Keratinocyte (primary cell): ENCODE results near the gene CHST12. TPM values are rescaled to one million over a fixed set of nuclear protein-coding genes. Genes with fewer than 3 reads are reported as not detected.

Source experiments
- DNase-seq: peaks from one replicate; pipeline ENCODE4 v3.0.0-alpha.2; 2011; ENCODE audit warnings: low read depth, missing footprints, low spot score
- FAIRE-seq: peaks from 2 replicates; lab custom pipeline; 2011; peaks lifted over from hg19 to GRCh38; lab: Jason Lieb, UNC
- H2AFZ ChIP-seq: 2 replicates; pipeline ENCODE4 v1.6.0; 2012; ENCODE audit warnings: low read length, control low read depth, inconsistent platforms; ENCODE audit not compliant: control insufficient read depth
- H3K27ac ChIP-seq: 2 replicates; pipeline ENCODE4 v1.5.1; 2011; ENCODE audit warnings: low read length; ENCODE audit not compliant: control insufficient read depth, insufficient read depth
- H3K27me3 ChIP-seq: 3 replicates; pipeline ENCODE4 v1.6.0; 2011; ENCODE audit warnings: low read length; ENCODE audit not compliant: control insufficient read depth, insufficient read depth; ENCODE audit errors: extremely low read depth
- H3K36me3 ChIP-seq, 2 experiments: 2 replicates in 1 of 2; 3 replicates in 1 of 2; pipeline ENCODE4 v1.5.1; 2011; ENCODE audit warnings: low read length in 2 of 2, mild to moderate bottlenecking in 1 of 2; ENCODE audit not compliant: control insufficient read depth in 2 of 2, insufficient read depth in 2 of 2; ENCODE audit errors: extremely low read depth in 1 of 2
- H3K4me1 ChIP-seq: 3 replicates; pipeline ENCODE4 v1.5.1; 2011; ENCODE audit warnings: low read length; ENCODE audit not compliant: control insufficient read depth, insufficient read depth; ENCODE audit errors: extremely low read depth
- H3K4me2 ChIP-seq: 3 replicates; pipeline ENCODE4 v1.6.0; 2011; ENCODE audit warnings: low read depth, low read length; ENCODE audit not compliant: control insufficient read depth, insufficient read depth; ENCODE audit errors: extremely low read depth
- H3K4me3 ChIP-seq, 3 experiments: fragments of 200-600 bp in 1 of 3; sonication (generic) in 1 of 3; 2 replicates in 2 of 3; 3 replicates in 1 of 3; pipeline ENCODE4 v1.5.1; 2011 to 2016; ENCODE audit warnings: low read length in 3 of 3, mild to moderate bottlenecking in 3 of 3, control low read depth in 2 of 3, inconsistent platforms in 1 of 3, low read depth in 1 of 3, mixed read lengths in 1 of 3, mixed run types in 1 of 3, moderate library complexity in 1 of 3; ENCODE audit not compliant: control insufficient read depth in 2 of 3, insufficient read depth in 2 of 3; ENCODE audit errors: extremely low read depth in 1 of 3
- H3K79me2 ChIP-seq: 2 replicates; pipeline ENCODE4 v1.6.0; 2012; ENCODE audit warnings: low read length; ENCODE audit not compliant: control insufficient read depth, insufficient read depth
- H3K9ac ChIP-seq: 3 replicates; pipeline ENCODE4 v1.6.0; 2011; ENCODE audit warnings: low read length; ENCODE audit not compliant: control insufficient read depth, insufficient read depth; ENCODE audit errors: extremely low read depth
- H3K9me1 ChIP-seq: 3 replicates; pipeline ENCODE4 v1.6.0; 2011; ENCODE audit warnings: low read length; ENCODE audit not compliant: control insufficient read depth, insufficient read depth; ENCODE audit errors: extremely low read depth
- H3K9me3 ChIP-seq: 2 replicates; pipeline ENCODE4 v1.5.1; 2012; ENCODE audit warnings: low read depth, low read length; ENCODE audit not compliant: control insufficient read depth
- H4K20me1 ChIP-seq: 3 replicates; pipeline ENCODE4 v1.6.0; 2011; ENCODE audit warnings: low read length; ENCODE audit not compliant: control insufficient read depth, insufficient read depth; ENCODE audit errors: extremely low read depth
- CTCF ChIP-seq, 3 experiments: IDR thresholded peaks in 1 of 3; conservative IDR thresholded peaks in 1 of 3; optimal IDR thresholded peaks in 1 of 3; 2 replicates in 2 of 3; 3 replicates in 1 of 3; pipeline versions ENCODE3 to v1.5.1; 2011; ENCODE audit warnings: low read length in 3 of 3, mild to moderate bottlenecking in 3 of 3, moderate library complexity in 2 of 3, control low read depth in 1 of 3, inconsistent platforms in 1 of 3; ENCODE audit not compliant: insufficient read depth in 2 of 3; ENCODE audit errors: extremely low read depth in 1 of 3
- EZH2 ChIP-seq: IDR thresholded peaks from one replicate; pipeline ENCODE4 v1.6.1; 2012; ENCODE audit warnings: inconsistent platforms, mild to moderate bottlenecking, low read length, moderate library complexity
- dilution Hi-C: fragments of 300-500 bp; cut with MboI; formaldehyde crosslinking; loops from one replicate; pipeline ENCODE4 v1.7.0; 2020; ENCODE audit warnings: low sequenced_read_pairs; ENCODE audit not compliant: extremely low pct_ligation_motif_present
- polyA plus RNA-seq, 5 experiments: library from polyadenylated mRNA; depleted of rRNA in 3 of 5; stranded (reverse) in 3 of 5; stranded (forward) in 1 of 5; unstranded in 1 of 5; fragments of >200 nt; gene quantifications; 1 replicate in 1 of 5; 2 replicates in 3 of 5; 3 replicates in 1 of 5; pipeline versions ENCODE4 v1.2.1 to v1.2.3, GENCODE V29; 2011 to 2012; ENCODE audit warnings: missing spikeins in 2 of 5, low read depth in 1 of 5, low replicate concordance in 1 of 5

Gene CHST12
- polyA plus RNA-seq, 1 donor (not counting 4 experiments of a cell fraction or from before 2014, with no cell fraction given): 5.0 TPM

GRCh38 chr7:2417981-2418481 is 14.6 kb downstream of the CHST12 start:
- H3K9me1 ChIP-seq: no peaks in the 10 kb centered on the region
- no peaks in the 10 kb centered on the region for H4K20me1 ChIP-seq
- no peaks in the 10 kb centered on the region for H3K9me3 ChIP-seq
- no peaks in the 10 kb centered on the region for H3K79me2 ChIP-seq
- DNase-seq (no peak), FAIRE-seq (no peak)
- no peak overlapping the region for H3K4me3 ChIP-seq
- no peak overlapping the region for H2AFZ ChIP-seq
- H3K27ac ChIP-seq: no peak overlapping the region
- H3K9ac ChIP-seq: no peak overlapping the region
- no peaks in the 10 kb centered on the region for H3K27me3 ChIP-seq
- dilution Hi-C loops: no loop called here
- H3K4me2 ChIP-seq: no peak overlapping the region
- H3K4me1 ChIP-seq: no peaks in the 10 kb centered on the region
- TF ChIP-seq CTCF (optimal IDR thresholded peaks at IDR 0.05 in 1 of 3, IDR thresholded peaks at IDR 0.05 in 1 of 3, conservative IDR thresholded peaks at IDR 0.05 in 1 of 3; ENCODE audit: extremely low read depth in 1 of 3, insufficient read depth in 2 of 3, low read length in 3 of 3): no peak
- TF ChIP-seq EZH2: no peak
- H3K36me3 ChIP-seq: no peaks in the 10 kb centered on the region

- no peak for FAIRE-seq
- H3K79me2 ChIP-seq: no peaks in the 10 kb centered on the region
- dilution Hi-C loops: no loop called here
These were observed 17.0 kb downstream of the CHST12 start for GRCh38 chr7:2420216-2420933.

More at GRCh38 chr7:2420216-2420933, 17.0 kb downstream of the CHST12 start:
- Histone ChIP-seq H3K9me3 (no peaks in the 10 kb centered on the region), H3K27me3 (no peaks in the 10 kb centered on the region), H3K4me3 (no peak overlapping the region), H2AFZ (no peak overlapping the region), H3K4me1 (no peaks in the 10 kb centered on the region), H3K4me2 (no peak overlapping the region), H4K20me1 (peaks cover 2% of the 10 kb centered on the region), H3K9me1 (no peaks in the 10 kb centered on the region), H3K9ac (no peak overlapping the region), H3K27ac (no peak overlapping the region), H3K36me3 (no peaks in the 10 kb centered on the region)
- no peak for DNase-seq
- TF ChIP-seq EZH2 (no peak), CTCF (optimal IDR thresholded peaks at IDR 0.05 in 1 of 3, IDR thresholded peaks at IDR 0.05 in 1 of 3, conservative IDR thresholded peaks at IDR 0.05 in 1 of 3; ENCODE audit: extremely low read depth in 1 of 3, insufficient read depth in 2 of 3, low read length in 3 of 3) (no peak)
